ENCODE measurements around the gene MGAT4A. TPM values are rescaled to one million over a fixed set of nuclear protein-coding genes. Genes with fewer than 3 reads are reported as not detected.

Gene MGAT4A
- total and polyA plus RNA-seq, 2 of the 13 experiments (the other 11 are each of a cell fraction or from before 2014, with no cell fraction given), result 47.2 to 90.9 TPM

GRCh38 chr2:98703738-98704137, 27.2 kb downstream of the MGAT4A start:
- no peak for ATAC-seq
- Histone ChIP-seq H2AFZ (ENCODE audit: low read length) (no peak overlapping the region), H3K4me1 (ENCODE audit: insufficient read depth, low read length) (peaks cover 54% of the 10 kb centered on the region), H3K9ac (ENCODE audit: insufficient read depth, low read depth, low read length) (0 out of 2 replicates have a peak overlapping the region, but pooled peaks have one; percentile 52), H3K27ac (ENCODE audit: extremely low read length, insufficient read depth, low read length) (peak overlapping the region; percentile 88), H3K4me3 (replicated peaks in 1 of 3; ENCODE audit: insufficient read depth in 1 of 3, low read depth in 2 of 3, low read length in 3 of 3) (no peak overlapping the region), H3K27me3 (ENCODE audit: control insufficient read depth in 1 of 2, insufficient read depth in 2 of 2, low read length in 2 of 2) (no peaks in the 10 kb centered on the region), H3K4me2 (ENCODE audit: low read depth, low read length) (peak overlapping the region; percentile 86; the same call in 1 of the 2 replicates), H4K20me1 (ENCODE audit: insufficient read depth, low read length) (peaks cover 8% of the 10 kb centered on the region; the same call in 1 of the 2 replicates), H3K79me2 (ENCODE audit: insufficient read depth, low read length) (peaks cover 82% of the 10 kb centered on the region), H3K36me3 (replicated peaks in 1 of 2; ENCODE audit: control insufficient read depth in 1 of 2, insufficient read depth in 2 of 2, low read length in 2 of 2) (peaks cover 2 to 5% of the 10 kb centered on the region in 2 experiments; a peak in 2 of 5 replicates), H3K9me3 (ENCODE audit: low read length) (no peaks in the 10 kb centered on the region)
- CTCF ChIA-PET (ENCODE audit: low intra/inter-chr PET ratio, low total read pairs), result no interaction called here
- no peak for FAIRE-seq
- intact Hi-C loops (cut with micrococcal nuclease; ENCODE audit: unreplicated experiment) (loop anchor here (10.0 kb wide), 1 partner anchor 59 kb away; no protein-coding TSS in a partner anchor), in situ Hi-C loops (cut with HindIII; ENCODE audit: extremely low pct_ligation_motif_present, low pct_unique_long_range_greater_than_20kb) (no loop called here)
- no TSS peak for BruUV-seq (replicated peaks)
- no peak for DNase-seq (ENCODE audit: low spot score)
- POLR2A ChIA-PET, result interaction anchor here (0.5 to 3.4 kb wide), 3 partner anchors 28 to 92 kb away, joined by 3 to 13 read pairs (median 7); partner anchors contain the start of gene MGAT4A
- 78% methylated on average over 5 of the region's 5 CpGs for WGBS (ENCODE audit: low lambda C conversion rate)
- TF ChIP-seq ZBTB2 (CRISPR knock-in tag; IDR thresholded peaks at IDR 0.05; ENCODE audit: low read depth) (no peak), CEBPB (IDR thresholded peaks at IDR 0.05; ENCODE audit: borderline replicate concordance, low read depth, low read length) (no peak), DNMT3B (CRISPR knock-in tag; conservative IDR thresholded peaks at IDR 0.05) (no peak), EP300 (IDR thresholded peaks at IDR 0.05; ENCODE audit: low read depth in 2 of 2, low read length in 2 of 2) (no peak), EP300 (CRISPR knock-in tag; IDR thresholded peaks at IDR 0.05; ENCODE audit: borderline replicate concordance) (0 out of 2 replicates have a peak, but pooled peaks have one; percentile 24), RBM22 (optimal IDR thresholded peaks at IDR 0.05; ENCODE audit: low read length) (no peak), ETV6 (CRISPR knock-in tag; conservative IDR thresholded peaks at IDR 0.05) (no peak), SP5 (CRISPR knock-in tag; IDR thresholded peaks at IDR 0.05; ENCODE audit: borderline replicate concordance, low read depth) (no peak), SKI (IDR thresholded peaks at IDR 0.05; ENCODE audit: partially characterized antibody) (no peak), TBX3 (IDR thresholded peaks at IDR 0.05; ENCODE audit: borderline replicate concordance) (no peak), TEAD2 (CRISPR knock-in tag; IDR thresholded peaks at IDR 0.05) (no peak), ZNF12 (CRISPR knock-in tag; IDR thresholded peaks at IDR 0.05) (no peak), CEBPG (CRISPR knock-in tag; IDR thresholded peaks at IDR 0.05) (0 out of 2 replicates have a peak, but pooled peaks have one; percentile 31), TRAFD1 (CRISPR knock-in tag; IDR thresholded peaks at IDR 0.05; ENCODE audit: borderline replicate concordance) (no peak), ZHX2 (IDR thresholded peaks at IDR 0.05; ENCODE audit: low read depth) (no peak), ZHX2 (CRISPR knock-in tag; IDR thresholded peaks at IDR 0.05; ENCODE audit: borderline replicate concordance) (no peak), ARHGAP35 (CRISPR knock-in tag; IDR thresholded peaks at IDR 0.05; ENCODE audit: borderline replicate concordance) (no peak)
